ENCODE measurements around the gene LRFN2. TPM values are rescaled to one million over a fixed set of nuclear protein-coding genes. Genes with fewer than 3 reads are reported as not detected.

Gene LRFN2
- total and polyA plus RNA-seq, 2 of the 8 experiments (the other 6 are each of a cell fraction or from before 2014, with no cell fraction given), result 2.3 TPM

GRCh38 chr6:40356242-40356910, 230.8 kb downstream of the LRFN2 start:
- Histone ChIP-seq H4K91ac (replicated peaks; ENCODE audit: insufficient read length, low read length) (no peak overlapping the region), H3K9ac (replicated peaks in 1 of 4; ENCODE audit: extremely low read depth in 1 of 4, low read depth in 3 of 4, low read length in 3 of 4) (no peak overlapping the region), H2BK120ac (replicated peaks; ENCODE audit: low read depth, low read length) (no peak overlapping the region), H3K4ac (replicated peaks; ENCODE audit: insufficient read length, low read depth, low read length) (no peak overlapping the region), H3K9me3 (ENCODE audit: insufficient read depth in 2 of 2, low read depth in 1 of 2, low read length in 1 of 2) (no peaks in the 10 kb centered on the region), H3K79me2 (ENCODE audit: control insufficient read depth in 1 of 2, insufficient read depth in 2 of 2, low read length in 2 of 2) (no peaks in the 10 kb centered on the region), H2BK5ac (ENCODE audit: low read depth, low read length) (no peak overlapping the region), H4K20me1 (replicated peaks in 1 of 2; ENCODE audit: control insufficient read depth in 1 of 2, insufficient read depth in 2 of 2, low read length in 2 of 2) (no peaks in the 10 kb centered on the region), H3K56ac (replicated peaks; ENCODE audit: insufficient read length, low read depth, low read length) (no peak overlapping the region), H2AFZ (ENCODE audit: low read length) (no peak overlapping the region), H3K4me3 (ENCODE audit: extremely low read depth in 1 of 4, insufficient read depth in 2 of 4, low read depth in 3 of 4, low read length in 4 of 4) (no peak overlapping the region), H3K79me1 (ENCODE audit: low read depth, low read length) (no peaks in the 10 kb centered on the region), H3K27ac (ENCODE audit: low read depth, low read length) (no peak overlapping the region), H2BK12ac (ENCODE audit: low read depth, low read length) (no peak overlapping the region; the same call in 1 of the 2 replicates), H2AK5ac (ENCODE audit: low read depth, low read length) (no peak overlapping the region), H3K23ac (ENCODE audit: insufficient read length) (no peak overlapping the region), H3K18ac (ENCODE audit: extremely low read depth, low read length) (no peak overlapping the region), H4K5ac (ENCODE audit: insufficient read length, low read depth, low read length) (no peak overlapping the region), H3K14ac (ENCODE audit: insufficient read length) (no peak overlapping the region), H2BK15ac (ENCODE audit: low read length) (0 out of 2 replicates have a peak overlapping the region, but pooled peaks have one; percentile 76), H3K4me1 (replicated peaks in 1 of 4; ENCODE audit: control insufficient read depth in 3 of 4, insufficient read depth in 4 of 4, low read length in 3 of 4) (peaks cover 3 to 17% (median 11%) of the 10 kb centered on the region in 4 experiments; a peak in 5 of 7 replicates), H2BK20ac (ENCODE audit: low read length) (no peak overlapping the region; the same call in 1 of the 2 replicates), H3K36me3 (ENCODE audit: control insufficient read depth in 2 of 4, insufficient read depth in 4 of 4, low read length in 3 of 4) (no peaks in the 10 kb centered on the region), H3K4me2 (ENCODE audit: insufficient read depth in 1 of 2, low read depth in 2 of 2, low read length in 2 of 2) (no peak overlapping the region), H3K27me3 (replicated peaks in 1 of 4; ENCODE audit: control insufficient read depth in 3 of 4, extremely low read depth in 1 of 4, insufficient read depth in 3 of 4, low read length in 3 of 4) (no peaks in the 10 kb centered on the region), H3K23me2 (ENCODE audit: low read depth, low read length) (no peaks in the 10 kb centered on the region), H4K8ac (ENCODE audit: extremely low read depth, insufficient read depth, low read length) (no peak overlapping the region)
- peak in 1 of 2 experiments; percentile 16 for DNase-seq (ENCODE audit: low read depth in 1 of 2, low spot score in 2 of 2)
- FAIRE-seq, result no peak
- WGBS, 2 experiments (ENCODE audit: extremely low coverage in 1 of 2, insufficient coverage in 1 of 2, insufficient read length in 1 of 2, insufficient replicate concordance in 2 of 2, low coverage in 1 of 2, low lambda C conversion rate in 2 of 2, missing lambda C conversion rate in 1 of 2), result 39% methylated on average over 2 of the region's 2 CpGs; no CpG with 5 or more reads in 1 of the 2 experiments
- TF ChIP-seq SP1 (IDR thresholded peaks at IDR 0.05; ENCODE audit: low read depth, low read length) (no peak), CTBP2 (IDR thresholded peaks at IDR 0.05; ENCODE audit: borderline replicate concordance, insufficient read depth, insufficient read length, low read length) (no peak), ATF3 (IDR thresholded peaks at IDR 0.05; ENCODE audit: insufficient read depth, low read depth, low read length) (no peak), SAP30 (IDR thresholded peaks at IDR 0.05; ENCODE audit: insufficient read depth, insufficient replicate concordance, low read length) (no peak), MAFK (IDR thresholded peaks at IDR 0.05; ENCODE audit: low read depth, low read length) (no peak), FOSL1 (IDR thresholded peaks at IDR 0.05; ENCODE audit: insufficient read depth, low read depth, low read length) (no peak), HDAC2 (IDR thresholded peaks at IDR 0.05; ENCODE audit: borderline replicate concordance in 1 of 2, low read depth in 2 of 2, low read length in 2 of 2) (no peak), E2F6 (IDR thresholded peaks at IDR 0.05) (no peak), BRCA1 (IDR thresholded peaks at IDR 0.05; ENCODE audit: low read depth, low read length) (no peak)
- ChIA-PET POLR2A (ENCODE audit: partially characterized antibody) (interaction anchor here (0.9 to 1.5 kb wide), 2 partner anchors 24 to 27 kb away, joined by 3 to 4 read pairs; no protein-coding TSS in a partner anchor), CTCF (ENCODE audit: partially characterized antibody) (interaction anchor here (0.6 to 0.7 kb wide), 3 partner anchors 14 to 1222 kb away, joined by 3 read pairs; no protein-coding TSS in a partner anchor)

Measured in H1 (cell line).